Left lung (tissue), 14 donors: ENCODE measurements around the gene RXRG. TPM values are rescaled to one million over a fixed set of nuclear protein-coding genes. Genes with fewer than 3 reads are reported as not detected.

Experiments
- ATAC-seq: fragments of 200-7000 bp; cut with Tn5 transposase; one replicate; pipeline ENCODE4 v1.9.1; 2020; ENCODE audit warnings: moderate library complexity
- DNase-seq, 4 donors: peaks; one replicate each; pipeline ENCODE4 v3.0.0-alpha.2; 2013 to 2020
- H3K27ac ChIP-seq, 2 donors: fragments of 200-600 bp; sonication (generic) in 1 of 2; one replicate each; pipeline versions ENCODE4 v1.5.0 to v1.8.0; 2020 to 2021
- H3K27me3 ChIP-seq, 2 donors: fragments of 200-600 bp; sonication (generic) in 1 of 2; one replicate each; pipeline versions ENCODE4 v1.5.0 to v1.8.0; 2020 to 2021
- H3K36me3 ChIP-seq, 2 donors: fragments of 200-600 bp; sonication (generic) in 1 of 2; one replicate each; pipeline versions ENCODE4 v1.5.0 to v1.8.0; 2020 to 2021
- H3K4me1 ChIP-seq, 2 donors: fragments of 200-600 bp; one replicate each; pipeline ENCODE4 v1.8.0; 2021
- H3K4me3 ChIP-seq, 2 donors: fragments of 200-600 bp; sonication (generic) in 1 of 2; one replicate each; pipeline versions ENCODE4 v1.5.0 to v1.8.0; 2020 to 2021; ENCODE audit warnings: mild to moderate bottlenecking in 1 of 2
- H3K9me3 ChIP-seq, 2 donors: fragments of 200-600 bp; sonication (generic) in 1 of 2; one replicate each; pipeline versions ENCODE4 v1.5.0 to v1.8.0; 2020 to 2021
- intact Hi-C, 2 donors: fragments of 100-400 bp; cut with DNase I; formaldehyde crosslinking; loops; one replicate each; pipeline versions ENCODE4 v1.11.2 to v1.14.2; 2022
- long read RNA-seq, 12 donors: library from polyadenylated mRNA in 2 of 12; unstranded in 2 of 12; transcript quantifications; one replicate each; pipeline ENCODE4 v2.0.0 and lab custom pipeline, GENCODE V29; 2019 to 2026
- polyA plus RNA-seq, 6 donors: library from polyadenylated mRNA; unstranded; fragments of 120-200 nt; gene quantifications; one replicate each; pipeline ENCODE4 v1.2.1, GENCODE V29; 2013; ENCODE audit not compliant: insufficient read length in 6 of 6
- total RNA-seq, 2 donors: library from RNA; stranded (reverse); fragmentation: NEBNext Ultra II Directional; extraction: Animal tissue kit (Norgen Biotek cat#: 25700); gene quantifications; one replicate each; pipeline ENCODE4 v1.2.1, GENCODE V29; 2021
- TF ChIP-seq, protein P1 (sequence below), 2 donors: fragments of 200-600 bp; sonication (generic) in 1 of 2; IDR thresholded peaks; one replicate each; pipeline versions ENCODE4 v1.5.0 to v1.8.0; 2021; ENCODE audit warnings: antibody characterized with exemption in 2 of 2
- donor health status: DM: no; HTN: yes; CAD: no.
- donor health status: DM: no; HTN: no; CAD: no.

The RXRG gene
- total RNA-seq = 1 to 10 TPM; 1.1 to 1.8 TPM
- 10 to 100 TPM; 12.0 to 18.4 (median 16.2) TPM for polyA plus RNA-seq
- long read RNA-seq, donor 1, partial matches to known transcripts = 0 of 4 reads
- long read RNA-seq, donor 1, other reads (novel, unspliced or antisense) = 0 of 4 reads
- long read RNA-seq, donor 2, partial matches to known transcripts = 5 of 9 reads
- long read RNA-seq, donor 2, other reads (novel, unspliced or antisense) = 0 of 9 reads
- long read RNA-seq, donor 3, transcript RXRG-201 (10 exons, 2,041 nt) = major isoform, 8 of 8 reads
- long read RNA-seq, donor 3, partial matches to known transcripts = 0 of 8 reads
- long read RNA-seq, donor 3, other reads (novel, unspliced or antisense) = 0 of 8 reads
- long read RNA-seq, donor 4, partial matches to known transcripts = 1 of 1 reads
- long read RNA-seq, donor 4, other reads (novel, unspliced or antisense) = 0 of 1 reads
- long read RNA-seq, donor 5, transcript RXRG-201 (10 exons, 2,041 nt) = major isoform, 6 of 6 reads
- long read RNA-seq, donor 5, partial matches to known transcripts = 0 of 6 reads
- long read RNA-seq, donor 5, other reads (novel, unspliced or antisense) = 0 of 6 reads
- long read RNA-seq, donor 6, transcript RXRG-202 (2 exons, 602 nt) = major isoform, 5 of 9 reads
- long read RNA-seq, donor 6, partial matches to known transcripts = 0 of 9 reads
- long read RNA-seq, donor 6, other reads (novel, unspliced or antisense) = 0 of 9 reads
- long read RNA-seq, donor 7, partial matches to known transcripts = 0 of 3 reads
- long read RNA-seq, donor 7, other reads (novel, unspliced or antisense) = 0 of 3 reads
- long read RNA-seq, donor 8, partial matches to known transcripts = 0 of 4 reads
- long read RNA-seq, donor 8, other reads (novel, unspliced or antisense) = 0 of 4 reads
- long read RNA-seq, donor 9 = 0 reads
- long read RNA-seq, donor 10, partial matches to known transcripts = 2 of 2 reads
- long read RNA-seq, donor 10, other reads (novel, unspliced or antisense) = 0 of 2 reads
- long read RNA-seq, donor 11, transcript RXRG-201 (10 exons, 2,041 nt) = major isoform, 8 of 8 reads
- long read RNA-seq, donor 11, partial matches to known transcripts = 0 of 8 reads
- long read RNA-seq, donor 11, other reads (novel, unspliced or antisense) = 0 of 8 reads
- long read RNA-seq, donor 12, partial matches to known transcripts = 0 of 4 reads
- long read RNA-seq, donor 12, other reads (novel, unspliced or antisense) = 0 of 4 reads

DNA sequence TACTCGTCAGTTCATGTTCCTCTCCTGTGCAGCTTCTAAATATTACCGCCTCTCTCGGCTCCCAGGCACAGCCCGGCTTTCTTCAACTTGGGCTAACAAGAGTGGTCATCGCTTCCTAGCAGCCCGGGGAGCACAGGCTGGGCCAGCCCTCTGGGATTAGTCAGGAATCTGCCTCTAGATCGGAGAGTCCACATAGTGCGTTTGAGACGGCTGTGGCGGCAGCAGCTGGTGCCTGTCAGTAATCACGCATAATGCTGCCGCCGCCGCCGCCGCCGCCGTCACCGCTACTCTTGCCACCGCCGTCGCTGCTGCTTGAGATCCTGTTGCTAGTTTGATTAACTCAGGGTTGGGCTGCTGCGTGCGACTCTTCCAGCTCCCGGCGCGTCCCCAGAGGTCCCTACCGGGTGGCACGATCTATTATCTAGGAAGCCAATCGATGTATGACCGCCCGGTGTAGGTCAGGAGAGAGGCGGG, at the start of gene RXRG:
TSS of gene RXRG (minus strand) at position 230 of the 474 bp plus-strand sequence. CDS start 233 bp downstream, outside the sequence.
- intact Hi-C loops = no loop called here
- H3K4me1 ChIP-seq = peaks cover 0 to 7% of the 10 kb centered on the region in 2 donors
- ATAC-seq = peak; percentile 77

DNA sequence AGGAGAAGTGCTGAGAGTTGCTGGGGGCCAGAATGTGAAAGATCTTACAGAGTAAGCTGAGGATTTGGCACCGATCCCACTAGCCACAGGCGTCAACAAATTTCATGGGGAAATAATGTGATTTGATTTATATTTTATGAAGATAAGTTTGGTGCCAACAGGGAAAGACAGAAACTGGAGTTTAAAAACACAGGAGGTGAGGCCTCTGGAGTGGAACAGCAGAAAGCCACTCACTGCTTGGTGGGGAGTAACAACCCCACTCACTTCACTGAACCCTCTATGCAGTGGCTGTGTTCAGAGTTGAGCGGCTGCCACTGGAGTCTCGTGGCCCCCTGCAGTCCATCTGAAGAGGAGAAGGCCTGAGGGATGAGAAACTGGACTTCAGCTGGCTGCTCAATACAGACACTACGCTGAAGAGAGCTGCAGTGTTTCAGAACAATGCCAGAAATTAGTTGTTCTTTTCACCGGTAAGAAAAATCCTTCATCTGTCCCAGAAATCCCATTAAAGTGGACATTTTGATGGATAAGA, 48.0 kb upstream of the RXRG start:
- H3K27ac ChIP-seq = no peak overlapping the region
- no peak overlapping the region for H3K4me3 ChIP-seq
- no peaks in the 10 kb centered on the region for H3K4me1 ChIP-seq
- ATAC-seq = no peak
- DNase-seq = no peak
- H3K36me3 ChIP-seq = no peaks in the 10 kb centered on the region
- H3K27me3 ChIP-seq = no peaks in the 10 kb centered on the region
- intact Hi-C loops = no loop called here
- TF ChIP-seq, protein P1, sequence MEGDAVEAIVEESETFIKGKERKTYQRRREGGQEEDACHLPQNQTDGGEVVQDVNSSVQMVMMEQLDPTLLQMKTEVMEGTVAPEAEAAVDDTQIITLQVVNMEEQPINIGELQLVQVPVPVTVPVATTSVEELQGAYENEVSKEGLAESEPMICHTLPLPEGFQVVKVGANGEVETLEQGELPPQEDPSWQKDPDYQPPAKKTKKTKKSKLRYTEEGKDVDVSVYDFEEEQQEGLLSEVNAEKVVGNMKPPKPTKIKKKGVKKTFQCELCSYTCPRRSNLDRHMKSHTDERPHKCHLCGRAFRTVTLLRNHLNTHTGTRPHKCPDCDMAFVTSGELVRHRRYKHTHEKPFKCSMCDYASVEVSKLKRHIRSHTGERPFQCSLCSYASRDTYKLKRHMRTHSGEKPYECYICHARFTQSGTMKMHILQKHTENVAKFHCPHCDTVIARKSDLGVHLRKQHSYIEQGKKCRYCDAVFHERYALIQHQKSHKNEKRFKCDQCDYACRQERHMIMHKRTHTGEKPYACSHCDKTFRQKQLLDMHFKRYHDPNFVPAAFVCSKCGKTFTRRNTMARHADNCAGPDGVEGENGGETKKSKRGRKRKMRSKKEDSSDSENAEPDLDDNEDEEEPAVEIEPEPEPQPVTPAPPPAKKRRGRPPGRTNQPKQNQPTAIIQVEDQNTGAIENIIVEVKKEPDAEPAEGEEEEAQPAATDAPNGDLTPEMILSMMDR (IDR thresholded peaks at IDR 0.05) = no peak
- H3K9me3 ChIP-seq = no peaks in the 10 kb centered on the region

More for the DNA sequence above, at the start of gene RXRG:
- peak within 1 kb of the TSS in 1 of 2 donors; percentile 40 for H3K27ac ChIP-seq
- peak within 1 kb of the TSS; percentile 17 to 20 for H3K4me3 ChIP-seq
- H3K36me3 ChIP-seq = no peaks in the 10 kb centered on the region
- H3K27me3 ChIP-seq = peaks cover 4 to 59% of the 10 kb centered on the region in 2 donors
- DNase-seq = peak in 3 of 4 donors; percentile 56 to 85 (median 69)
- TF ChIP-seq, protein P1 (IDR thresholded peaks at IDR 0.05) = no peak
- no peaks in the 10 kb centered on the region for H3K9me3 ChIP-seq

DNA sequence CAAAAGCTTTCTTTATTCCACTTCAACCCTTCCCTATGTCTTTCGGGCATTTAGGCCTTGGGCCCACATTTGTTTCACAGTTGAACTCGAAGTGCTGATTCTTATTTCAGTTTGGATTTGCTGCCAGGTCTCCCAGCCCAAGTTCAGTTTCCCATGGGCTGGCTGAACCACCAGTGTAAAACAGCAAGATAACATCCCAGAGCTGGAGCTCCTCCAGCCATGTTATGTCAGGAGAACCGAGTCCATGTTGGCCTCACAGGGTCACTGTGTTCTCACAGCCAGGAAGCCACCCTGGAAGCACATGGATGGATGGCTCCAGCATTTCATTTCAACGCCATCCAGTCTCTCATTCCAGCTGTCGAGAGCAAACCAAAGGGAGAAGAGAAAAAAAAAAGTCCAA, 45.2 kb upstream of the RXRG start:
- H3K9me3 ChIP-seq = no peaks in the 10 kb centered on the region
- H3K27ac ChIP-seq = no peak overlapping the region
- DNase-seq = peak in 2 of 4 donors; percentile 25 to 56
- intact Hi-C loops = no loop called here
- H3K4me3 ChIP-seq = no peak overlapping the region
- TF ChIP-seq, protein P1 (IDR thresholded peaks at IDR 0.05) = no peak
- H3K27me3 ChIP-seq = no peaks in the 10 kb centered on the region
- no peaks in the 10 kb centered on the region for H3K36me3 ChIP-seq
- H3K4me1 ChIP-seq = no peaks in the 10 kb centered on the region
- no peak for ATAC-seq

DNA sequence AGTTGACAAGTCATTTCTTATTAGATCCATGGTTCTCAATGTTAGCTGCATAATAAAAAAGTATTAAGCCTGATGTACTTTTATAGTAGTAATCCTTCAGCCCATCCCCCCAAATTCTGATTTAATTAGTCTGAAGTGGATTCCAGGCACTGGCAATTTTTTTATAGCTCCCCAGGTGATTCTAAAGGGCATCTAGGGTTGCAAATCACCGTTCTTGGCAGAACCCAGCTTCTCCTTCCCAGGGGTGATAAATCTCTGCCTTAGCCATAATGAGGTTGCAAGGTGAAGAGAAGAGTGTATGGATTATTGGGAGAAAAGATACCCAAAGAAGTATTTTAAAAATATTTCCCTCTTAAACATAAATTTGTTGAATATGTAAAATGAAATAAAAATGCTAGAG, 43.0 kb upstream of the RXRG start:
- H3K4me1 ChIP-seq = no peaks in the 10 kb centered on the region
- intact Hi-C loops = no loop called here
- no peaks in the 10 kb centered on the region for H3K9me3 ChIP-seq
- ATAC-seq (no peak), DNase-seq (no peak)
- no peaks in the 10 kb centered on the region for H3K36me3 ChIP-seq
- no peak overlapping the region for H3K27ac ChIP-seq
- H3K4me3 ChIP-seq = no peak overlapping the region
- TF ChIP-seq, protein P1 (IDR thresholded peaks at IDR 0.05) = no peak
- H3K27me3 ChIP-seq = no peaks in the 10 kb centered on the region
